UCSD-AML1 (cell line): Measurements from ENCODE around the gene MAP4.

Experiments used
- DNase-seq: peaks from one replicate; lab custom pipeline; 2025; ENCODE audit not compliant: unreplicated experiment; lab: John Stamatoyannopoulos, UW

MAP4 gene

GRCh38 chr3:47974974-47975470, 41.2 kb downstream of the MAP4 start:
- no peak for DNase-seq

GRCh38 chr3:47971081-47971480, 45.1 kb downstream of the MAP4 start:
- DNase-seq, result no peak

GRCh38 chr3:47964740-47965139, 51.5 kb downstream of the MAP4 start:
- DNase-seq, result no peak

DNA sequence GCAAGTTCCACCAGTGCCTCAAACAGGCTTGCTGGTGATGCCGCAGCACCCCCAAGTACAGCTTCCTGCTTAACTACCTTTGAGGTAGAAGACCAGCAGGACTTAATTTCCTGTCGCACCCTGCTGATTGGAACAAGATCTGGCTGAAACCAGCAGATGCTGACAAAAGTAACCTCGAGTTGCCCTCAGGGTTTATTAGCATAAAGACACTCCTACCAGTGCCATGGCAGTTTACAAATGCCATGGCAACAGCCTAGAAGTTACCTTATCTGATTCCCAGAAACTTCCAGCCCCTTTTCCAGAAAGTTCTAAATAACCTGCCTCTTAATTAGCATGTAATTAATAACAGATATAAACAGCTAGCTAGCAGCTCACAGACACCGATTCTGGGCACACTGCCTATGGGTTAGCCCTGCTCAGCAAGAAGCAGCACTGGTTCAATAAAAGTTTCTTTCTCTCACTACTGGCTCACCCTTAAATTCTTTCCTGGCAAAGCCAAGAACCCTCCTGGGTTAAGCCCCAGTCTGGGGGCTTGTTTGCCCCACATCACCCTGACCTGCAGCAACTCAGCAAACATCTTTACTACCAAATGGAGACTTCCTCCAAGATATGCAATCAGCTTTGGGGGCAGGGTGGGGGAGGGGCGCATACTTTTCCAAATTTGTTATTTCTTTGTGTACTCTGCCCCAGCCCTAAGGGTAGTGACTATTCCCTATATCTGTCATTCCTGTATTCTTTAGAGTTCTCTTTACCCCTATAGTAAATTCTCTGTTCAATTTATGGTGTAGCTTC, 54.2 kb downstream of the MAP4 start:
- DNase-seq, result peak; percentile 15

- DNase-seq, result no peak
Observed at GRCh38 chr3:47961036-47961435, 55.2 kb downstream of the MAP4 start.

- DNase-seq, result no peak
Observed at GRCh38 chr3:47956521-47956920, 59.7 kb downstream of the MAP4 start.

DNA sequence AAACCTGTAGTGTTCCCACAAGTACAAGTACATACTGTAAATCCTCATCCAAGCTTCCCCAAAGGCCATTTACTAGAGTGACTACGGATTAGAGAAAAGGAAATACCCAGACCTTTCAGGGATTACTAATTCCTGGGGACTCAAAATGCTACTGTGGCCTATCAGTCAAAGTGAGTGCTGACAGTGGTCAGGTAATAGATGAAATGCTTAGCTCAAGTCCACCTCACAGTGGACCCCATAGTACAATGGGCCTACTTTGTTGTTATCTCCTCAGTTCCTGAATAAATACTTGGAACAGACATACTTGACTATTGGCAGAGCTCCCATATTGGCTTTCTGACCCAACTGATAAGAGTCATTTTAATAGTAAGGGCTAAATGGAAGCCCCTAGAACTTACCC, 61.6 kb downstream of the MAP4 start:
- no peak for DNase-seq

DNA sequence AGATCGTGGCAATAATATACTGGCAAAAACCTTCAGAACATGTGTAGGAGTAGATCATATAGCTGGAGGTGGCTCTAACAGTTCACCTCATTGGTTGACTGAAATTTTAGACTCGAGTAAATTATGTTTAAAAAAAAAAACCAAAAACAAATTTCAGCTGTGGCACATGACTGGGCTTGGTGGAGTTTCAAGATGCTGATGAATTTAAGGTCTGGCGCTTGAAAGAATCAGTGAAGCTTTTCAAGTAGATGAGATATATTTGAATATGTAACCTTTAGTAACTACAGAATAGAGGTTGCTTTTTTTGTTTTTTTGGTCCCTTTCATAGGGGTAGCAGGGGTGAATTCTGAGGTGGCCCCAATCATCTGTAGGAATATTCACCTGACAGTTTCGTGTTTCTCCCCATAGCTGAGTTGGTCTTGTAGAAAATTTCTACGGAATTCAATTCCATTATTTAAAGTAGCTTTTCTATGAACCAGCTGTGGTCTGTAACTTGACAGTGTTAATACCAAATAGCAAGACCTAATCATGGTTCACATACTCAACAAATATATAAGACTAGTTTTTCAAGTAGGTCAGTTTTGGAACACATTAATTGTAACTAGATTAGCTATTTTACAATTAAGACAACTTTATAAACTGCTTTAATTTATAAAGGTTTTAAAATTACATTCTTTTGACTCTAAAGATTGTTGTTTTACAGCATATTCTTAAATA, 65.6 kb downstream of the MAP4 start:
- DNase-seq, result no peak

DNA sequence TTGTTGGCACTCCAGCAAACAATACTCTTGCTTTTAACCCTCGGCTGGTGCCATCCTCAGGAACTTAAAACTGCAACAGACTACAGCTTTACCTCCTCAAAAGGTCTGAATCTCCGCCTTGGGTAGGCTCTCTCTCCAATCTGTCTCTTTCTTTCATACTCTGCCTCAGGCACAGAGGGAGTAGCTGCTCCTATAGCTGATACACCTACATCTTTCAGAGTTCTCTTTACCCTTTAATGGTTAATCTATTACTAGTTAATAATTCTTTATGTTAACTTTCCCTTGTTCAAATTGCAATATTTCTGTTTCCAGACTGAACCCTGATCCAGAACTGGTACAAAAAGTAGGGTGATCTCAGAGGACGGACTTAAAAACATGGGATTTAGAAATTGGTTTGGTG, 66.2 kb downstream of the MAP4 start:
- no peak for DNase-seq

DNA sequence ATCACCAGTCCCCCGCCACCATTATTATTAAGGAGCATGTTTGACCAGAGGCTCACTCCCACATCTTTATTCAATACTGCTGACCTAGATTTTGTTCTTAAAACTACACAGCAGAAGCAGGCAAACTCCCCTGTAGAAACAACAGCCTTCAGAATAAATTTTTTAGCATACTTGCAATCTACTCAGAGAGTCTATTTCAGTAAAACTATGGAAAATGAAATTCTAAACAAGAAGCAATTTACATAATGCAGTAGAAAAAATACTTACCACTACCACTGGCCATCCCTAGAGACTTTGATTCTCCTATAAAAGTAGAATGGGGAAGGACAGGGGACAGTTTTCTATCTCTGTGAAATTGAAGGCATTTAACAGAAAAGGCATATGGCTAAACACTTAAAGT, 76.0 kb downstream of the MAP4 start:
- no peak for DNase-seq

DNA sequence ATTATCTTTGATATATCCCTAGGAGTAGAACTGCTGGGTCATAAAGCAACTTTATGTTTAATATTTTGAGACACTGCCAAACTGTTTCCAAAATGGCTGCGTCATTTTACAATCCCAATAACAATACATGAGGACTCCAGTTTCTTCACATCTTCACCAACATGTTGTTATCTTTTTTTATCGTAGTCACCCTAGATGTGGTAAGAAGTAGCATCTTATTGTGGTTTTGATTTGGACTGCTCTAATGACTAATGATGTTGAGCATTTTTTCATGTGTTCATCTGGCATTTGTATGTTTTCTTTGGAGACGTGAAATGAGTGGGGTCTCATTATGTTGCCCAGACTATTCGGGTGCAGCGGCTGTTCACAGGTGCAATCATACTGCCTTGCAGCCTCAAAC, 83.8 kb downstream of the MAP4 start:
- DNase-seq, result no peak

- no peak for DNase-seq
Observed at GRCh38 chr3:47930979-47931378, 85.2 kb downstream of the MAP4 start.

DNA sequence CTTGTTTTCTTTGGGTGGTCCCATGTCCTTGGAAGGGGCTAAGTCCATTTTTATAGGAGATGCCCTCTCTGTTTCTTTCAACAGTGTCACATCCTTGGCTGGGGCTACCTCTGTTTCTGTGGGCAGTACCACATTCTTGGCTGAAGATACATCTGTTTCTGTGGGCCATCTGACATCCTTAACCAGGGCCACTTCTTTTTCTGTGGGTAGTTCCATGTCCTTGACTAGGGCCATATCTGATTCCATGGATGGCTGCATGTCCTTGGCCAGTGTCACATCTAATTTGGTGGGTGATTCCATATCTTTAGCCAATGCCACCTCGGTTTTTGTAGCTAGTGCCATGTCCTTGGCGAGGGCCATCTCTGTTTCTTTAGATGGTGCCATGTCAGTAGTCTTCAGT, 99.5 kb downstream of the MAP4 start:
- no peak for DNase-seq

DNA sequence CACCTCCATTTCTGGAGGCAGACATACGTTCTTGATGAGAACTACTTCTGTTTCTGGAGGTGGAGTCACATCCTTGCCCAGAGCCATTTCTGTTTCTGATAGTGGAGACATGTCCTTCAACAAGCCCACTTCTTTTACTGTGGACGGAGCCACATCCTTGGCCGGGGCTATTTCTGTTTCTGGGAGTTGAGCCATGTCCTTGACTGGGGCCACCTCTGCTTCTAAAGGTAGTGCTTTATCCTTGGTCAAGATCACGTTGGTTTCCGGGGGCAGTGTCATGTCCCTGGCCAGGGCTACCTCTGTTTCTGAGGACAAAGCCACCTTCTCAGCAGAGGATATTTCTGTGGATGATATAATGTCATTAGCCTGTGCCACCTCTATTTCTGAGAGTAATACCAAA, 100.0 kb downstream of the MAP4 start:
- no peak for DNase-seq

DNA sequence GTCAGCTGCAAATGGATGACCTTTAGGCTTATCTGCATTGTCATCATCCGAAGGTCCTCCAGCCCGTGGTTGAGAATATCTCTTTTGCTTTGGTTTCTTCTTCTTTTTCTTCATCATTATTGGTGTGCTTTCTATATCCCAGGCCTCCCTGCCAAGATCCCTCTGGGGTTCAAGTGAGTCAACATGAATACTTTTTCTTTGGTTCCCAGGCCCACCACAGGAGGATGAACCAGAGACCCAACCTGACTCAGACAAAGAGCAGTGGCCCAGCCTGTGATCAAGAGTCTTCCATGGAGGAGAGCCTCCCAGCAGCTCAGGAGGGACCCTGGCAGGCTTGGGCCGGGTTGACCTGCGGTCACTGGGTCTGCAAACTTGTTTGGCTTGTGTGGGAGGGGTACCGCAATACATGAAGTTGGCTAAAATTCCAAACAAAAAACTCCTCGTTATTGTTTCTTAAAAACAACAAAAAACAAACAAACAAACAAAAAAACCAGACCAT, 104.2 kb downstream of the MAP4 start:
- no peak for DNase-seq

DNA sequence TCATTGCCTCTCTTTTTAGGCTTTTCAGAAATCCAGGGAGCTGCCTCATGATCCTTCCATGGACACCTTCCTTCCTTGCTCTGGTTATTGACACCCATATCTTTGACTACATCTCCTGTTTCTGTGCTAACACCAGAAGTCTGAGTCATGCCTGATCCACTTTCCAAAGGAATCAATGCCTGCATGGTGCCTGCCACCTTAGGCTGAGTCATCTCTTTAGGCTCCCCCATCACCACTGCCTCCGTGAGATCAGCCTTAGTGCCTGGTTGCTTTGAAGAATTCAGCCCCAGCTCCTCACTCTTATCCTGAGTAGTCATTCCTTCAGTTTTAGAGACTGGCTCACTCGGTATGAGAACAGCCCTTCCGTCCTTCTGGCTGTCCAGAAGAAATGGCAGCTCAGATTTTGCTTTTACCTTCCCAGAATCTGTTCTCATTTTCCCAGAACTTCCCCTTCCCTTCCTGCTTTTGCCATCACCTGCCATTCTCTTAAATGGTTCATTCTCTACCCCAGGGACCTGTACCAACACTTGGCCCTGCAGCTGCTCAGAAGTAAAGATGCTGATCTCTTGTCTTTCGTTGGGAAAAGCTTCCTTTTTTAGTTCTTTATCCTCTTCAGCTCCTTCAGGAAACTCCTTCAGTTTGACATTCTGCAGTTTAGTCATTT, 105.3 kb downstream of the MAP4 start:
- no peak for DNase-seq

- DNase-seq, result no peak
Observed at GRCh38 chr3:47910233-47910632, 106.0 kb downstream of the MAP4 start.

DNA sequence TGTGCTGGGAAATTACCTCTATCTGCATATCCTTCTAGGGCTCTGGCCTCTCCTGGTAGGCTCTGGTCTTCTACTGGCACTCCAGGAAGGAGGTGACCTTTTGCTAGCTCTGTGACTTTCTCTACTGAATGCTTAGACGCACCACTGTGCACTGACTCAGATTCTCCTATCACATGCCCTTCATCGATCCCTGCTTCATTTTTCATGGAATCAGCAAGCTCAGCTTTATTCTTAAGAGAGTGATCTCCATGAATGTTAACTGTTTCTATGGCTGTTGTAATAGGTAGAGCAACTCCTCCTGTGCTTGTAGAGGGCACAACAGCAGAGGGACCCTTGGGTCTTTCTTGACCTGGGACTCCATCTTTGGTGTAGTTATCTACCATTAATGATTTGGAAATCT, 106.6 kb downstream of the MAP4 start:
- no peak for DNase-seq

DNA sequence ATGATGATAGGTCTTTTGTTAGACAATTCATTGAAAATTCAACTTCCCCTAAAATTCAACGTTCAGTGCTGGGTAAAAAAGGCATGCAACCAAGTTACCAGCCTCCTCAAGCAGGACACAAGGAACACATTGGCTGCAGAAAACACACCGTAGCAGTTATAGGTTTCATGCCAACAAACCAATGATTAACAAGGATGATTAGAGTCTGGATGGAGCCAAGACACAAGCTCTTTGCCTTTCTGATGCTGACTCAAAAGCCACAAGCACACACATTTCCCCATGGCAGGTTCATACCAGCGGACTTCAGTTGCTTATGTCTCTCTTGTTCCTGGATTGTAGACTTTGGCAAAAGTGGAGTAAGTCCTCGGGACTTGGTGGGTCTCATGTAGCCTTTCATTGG, 107.5 kb downstream of the MAP4 start:
- DNase-seq, result no peak

DNA sequence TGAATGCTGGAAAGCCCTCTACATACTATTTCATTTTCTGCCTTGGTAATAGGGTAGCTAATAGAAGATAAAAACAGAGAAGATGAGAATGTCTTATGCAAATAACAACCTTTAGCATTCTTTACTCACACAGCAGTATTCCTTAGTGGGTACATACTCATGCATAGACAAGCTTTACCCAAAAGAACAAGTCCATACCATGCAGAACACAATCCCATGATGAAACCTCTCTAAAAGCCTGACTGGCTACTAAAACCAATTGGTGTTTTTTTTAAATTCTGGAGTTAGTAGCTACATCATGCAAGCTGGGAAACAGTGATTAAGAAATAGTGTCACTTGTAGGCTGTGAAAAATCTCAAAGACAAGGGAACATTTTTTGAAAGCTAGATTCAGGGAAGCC, 108.4 kb downstream of the MAP4 start:
- no peak for DNase-seq

DNA sequence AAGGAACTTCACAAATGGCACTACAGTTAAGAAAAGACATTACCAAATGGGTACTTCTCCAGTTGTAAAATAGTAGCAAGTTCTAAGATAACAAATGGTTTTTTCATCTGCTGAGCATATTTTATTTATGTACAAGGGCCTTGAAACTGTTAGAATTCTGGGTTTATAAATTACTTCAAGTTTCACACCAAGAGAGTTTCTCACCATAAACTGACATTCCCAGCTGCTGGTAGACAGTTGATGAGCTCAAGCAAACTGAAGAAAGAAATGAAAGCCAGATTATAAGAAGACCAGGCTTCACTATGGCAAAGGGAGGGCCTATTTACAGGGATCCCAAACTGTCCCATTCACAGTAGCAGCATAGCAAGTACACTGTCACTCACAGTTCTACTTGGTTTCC, 113.5 kb downstream of the MAP4 start:
- no peak for DNase-seq
